HG02870 (cell line): ENCODE measurements around the gene SLC12A7.

Source experiments
- ATAC-seq: cut with Tn5 transposase; IDR thresholded peaks from one replicate; pipeline ENCODE4 v1.9.1; 2021; ENCODE audit warnings: mild to moderate bottlenecking, moderate library complexity; ENCODE audit not compliant: unreplicated experiment

The SLC12A7 gene

DNA sequence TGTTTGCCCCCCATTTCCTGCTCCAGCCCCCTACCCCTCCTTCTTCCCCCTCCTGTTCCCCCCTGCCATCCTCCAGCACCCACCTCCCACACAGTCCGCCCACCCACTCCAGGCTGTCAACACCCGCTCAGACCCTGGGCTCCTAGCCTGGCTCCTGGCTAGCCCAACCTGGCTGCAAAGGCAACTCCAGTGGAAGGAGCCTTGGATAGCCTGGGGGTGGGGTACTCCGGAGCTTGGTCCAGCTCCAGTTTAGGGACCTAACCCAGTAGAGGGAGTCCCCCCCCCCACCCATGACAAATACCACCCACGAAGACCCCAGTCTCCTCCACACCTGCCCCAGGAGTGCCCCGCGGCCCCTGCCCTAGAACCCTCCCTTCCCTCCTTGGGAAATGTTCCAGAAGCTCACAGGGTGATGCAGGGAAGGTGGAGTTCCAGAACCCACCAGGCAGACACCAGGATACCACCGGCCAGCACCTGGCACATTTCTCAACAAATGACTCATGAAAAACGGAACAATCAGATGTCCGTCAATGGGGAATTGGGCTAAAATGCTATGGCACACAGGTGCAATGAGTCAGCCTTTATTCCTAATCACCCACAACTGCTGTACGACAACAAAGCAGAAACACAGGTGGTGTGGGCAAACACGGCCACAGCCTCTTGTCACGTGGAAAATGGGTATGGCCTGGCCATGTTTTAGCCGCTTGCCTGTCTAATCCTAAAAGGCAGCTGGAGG is 901 bp upstream of the SLC12A7 start:
- no peak for ATAC-seq

DNA sequence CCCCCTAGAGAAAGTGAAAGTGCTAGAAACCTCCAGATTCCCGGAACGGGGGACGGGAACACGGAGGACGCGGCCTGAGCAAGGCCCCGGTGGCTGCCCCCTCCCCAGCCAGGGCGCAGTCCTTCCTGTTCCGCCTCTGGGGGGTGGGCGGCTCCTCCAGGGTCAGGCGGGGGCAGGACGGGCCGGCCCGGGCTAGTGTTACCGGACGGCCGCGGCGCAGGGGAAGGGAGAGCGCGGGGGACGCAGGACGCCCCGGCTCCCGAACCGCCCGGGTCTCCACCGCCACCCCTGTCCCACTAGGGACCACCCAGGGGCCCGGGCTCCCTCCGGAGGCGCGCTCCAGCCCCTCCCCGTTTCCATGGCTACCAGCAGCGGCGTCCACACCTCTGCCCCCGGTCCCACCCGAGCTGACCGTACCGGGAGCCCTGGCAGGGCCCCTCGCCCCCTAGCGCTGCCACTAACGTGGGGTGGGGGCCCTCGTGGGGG is 579 bp downstream of the SLC12A7 start:
- ATAC-seq, result peak; percentile 25

- no peak for ATAC-seq
Observed at GRCh38 chr5:1110307-1111240, 1.3 kb downstream of the SLC12A7 start.

GRCh38 chr5:1109542-1110306 is 2.1 kb downstream of the SLC12A7 start:
- no peak for ATAC-seq

DNA sequence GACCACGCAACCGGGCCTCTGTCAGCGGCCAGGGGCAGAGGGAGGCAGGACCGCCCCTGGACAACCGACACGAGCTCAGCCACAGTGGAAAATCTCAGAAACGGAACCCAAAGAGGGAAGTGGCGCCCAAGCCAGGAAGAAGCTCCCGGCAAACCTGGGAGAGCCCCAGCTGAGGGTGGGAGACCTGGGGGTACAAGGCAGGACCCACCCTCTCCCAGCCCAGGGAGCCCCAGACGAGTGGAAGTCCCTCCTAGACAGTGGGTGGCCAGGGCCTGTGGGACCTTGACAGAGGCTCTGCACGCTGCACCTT is 3.0 kb downstream of the SLC12A7 start:
- no peak for ATAC-seq

GRCh38 chr5:1108023-1108864 is 3.6 kb downstream of the SLC12A7 start:
- no peak for ATAC-seq

- no peak for ATAC-seq
Observed at GRCh38 chr5:1107167-1108022, 4.5 kb downstream of the SLC12A7 start.

- ATAC-seq, result no peak
Observed at GRCh38 chr5:1106385-1107166, 5.3 kb downstream of the SLC12A7 start.

DNA sequence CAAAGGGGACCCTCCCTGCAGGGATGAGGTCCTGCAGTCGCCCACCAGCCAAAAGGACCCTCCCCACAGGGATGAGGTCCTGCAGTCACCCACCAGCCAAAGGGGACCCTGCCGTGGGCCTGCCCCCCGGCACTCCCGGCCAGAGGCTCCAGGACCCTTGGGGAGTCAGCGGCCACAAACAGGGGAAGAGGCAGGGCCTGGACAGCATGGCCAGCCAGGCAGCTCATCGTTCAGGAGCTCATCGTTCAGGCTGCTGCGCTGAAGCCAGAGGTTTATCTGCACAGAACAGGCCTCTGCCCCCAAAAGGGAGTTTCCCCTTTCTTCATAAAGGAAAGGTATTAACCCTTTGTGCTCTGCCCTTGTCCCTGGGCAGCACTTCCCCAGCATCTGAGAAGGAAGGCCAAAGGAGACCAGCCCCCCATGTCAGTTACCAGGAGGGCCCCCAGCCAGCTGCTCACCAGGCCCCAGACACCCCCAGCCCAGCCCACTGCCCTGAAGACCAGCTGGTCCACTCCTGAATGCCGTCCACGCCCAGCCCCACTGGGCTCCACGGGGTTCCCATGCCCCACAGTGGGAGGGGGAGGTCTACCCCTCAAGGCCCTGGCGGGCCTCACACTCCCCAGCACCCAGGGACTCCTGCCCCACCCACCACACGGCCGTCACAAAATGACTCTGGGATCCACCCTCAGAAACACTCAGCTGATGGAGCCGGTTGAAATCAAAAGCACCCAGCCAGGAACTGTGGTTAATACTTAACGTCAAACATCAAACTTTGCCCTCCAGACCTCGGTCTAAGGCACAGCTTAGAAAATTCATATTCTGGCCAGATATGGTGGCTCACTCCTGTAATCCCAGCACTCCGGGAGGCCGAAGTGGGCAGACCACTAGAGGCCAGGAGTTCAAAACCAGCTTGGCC is 6.3 kb downstream of the SLC12A7 start:
- ATAC-seq, result no peak

DNA sequence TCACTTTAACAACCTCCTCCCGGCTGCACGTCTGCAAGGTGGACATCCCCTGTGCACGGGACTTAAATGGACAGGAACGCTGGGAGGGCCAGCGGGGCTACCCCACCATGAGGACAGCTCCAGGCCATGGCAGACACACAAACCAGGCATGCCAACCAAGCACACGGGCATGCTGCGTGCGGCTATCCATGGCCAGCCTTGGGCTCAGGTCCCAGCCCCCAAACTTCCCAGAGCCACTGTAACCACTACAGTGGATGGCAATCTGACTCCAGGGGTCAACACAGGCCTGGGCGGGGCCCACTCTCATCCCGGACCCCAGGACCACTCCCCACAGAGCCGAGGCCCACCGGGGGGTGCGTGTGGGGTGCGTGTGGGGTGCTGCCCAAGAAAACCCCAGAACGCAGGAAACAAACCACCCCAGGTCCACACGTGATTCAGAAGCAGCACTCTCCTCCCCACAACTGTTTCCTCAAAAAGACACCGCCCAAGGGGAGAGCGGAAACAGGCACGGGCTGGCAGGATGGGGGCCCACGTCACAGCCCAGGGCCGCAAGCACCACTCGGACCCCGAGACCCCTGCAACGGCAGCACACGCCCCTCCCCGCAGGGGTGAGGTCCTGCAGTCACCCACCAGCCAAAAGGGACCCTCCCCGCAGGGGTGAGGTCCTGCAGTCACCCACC is 7.4 kb downstream of the SLC12A7 start:
- no peak for ATAC-seq

- no peak for ATAC-seq
Observed at GRCh38 chr5:1103505-1104326, 8.1 kb downstream of the SLC12A7 start.

GRCh38 chr5:1103093-1103492 is 8.8 kb downstream of the SLC12A7 start:
- no peak for ATAC-seq

GRCh38 chr5:1101961-1102713 is 9.7 kb downstream of the SLC12A7 start:
- no peak for ATAC-seq

DNA sequence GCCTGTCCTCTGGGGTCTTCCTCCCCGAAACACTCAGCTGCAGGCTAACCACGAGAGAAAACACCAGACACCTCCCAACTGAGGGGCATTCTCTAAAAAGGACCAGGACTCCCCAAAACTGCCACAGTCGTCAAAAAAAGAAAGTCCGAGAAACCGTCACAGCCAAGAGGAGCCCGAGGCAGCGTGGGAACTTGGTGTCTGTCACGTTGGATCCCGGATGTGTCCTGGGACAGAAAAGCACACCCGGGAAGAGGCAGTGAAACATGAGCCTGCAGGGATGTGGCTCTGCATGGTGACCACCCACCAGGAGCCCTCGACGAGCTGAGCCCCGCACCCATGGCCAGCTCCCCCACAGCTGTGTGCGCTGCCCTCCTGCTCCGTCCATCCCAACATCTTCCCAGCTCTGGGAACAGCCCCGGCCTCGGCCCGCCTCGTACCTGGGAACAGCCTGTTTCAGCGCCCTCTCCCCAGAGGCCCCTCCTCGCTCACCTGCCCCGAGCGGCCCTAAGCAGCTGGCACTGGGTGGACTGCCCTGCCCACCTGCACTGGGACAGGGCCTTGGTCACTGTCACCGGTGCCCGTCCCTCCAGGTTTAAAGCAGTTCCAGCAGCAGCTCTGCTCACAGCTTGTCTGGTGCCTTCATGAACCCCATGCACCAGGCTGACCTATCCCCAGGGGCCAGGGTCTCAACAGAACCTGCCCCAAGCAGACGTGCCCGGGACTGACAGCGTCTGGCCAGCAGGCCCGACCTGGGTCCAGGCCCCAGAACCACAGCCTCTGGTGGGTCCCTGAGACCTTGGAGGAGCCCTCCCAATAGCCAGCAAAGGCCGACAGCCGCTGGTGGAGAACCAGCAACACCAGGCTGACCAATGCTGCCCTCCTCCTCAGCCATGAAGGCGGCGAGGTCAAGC is 10.9 kb downstream of the SLC12A7 start:
- no peak for ATAC-seq
